GM18526 (cell line): ENCODE measurements around the gene NACC1.

Experiments
- POLR2A ChIP-seq: IDR thresholded peaks from 3 replicates; pipeline ENCODE4 v1.6.1; 2011; ENCODE audit not compliant: insufficient read length; ENCODE audit errors: extremely low read depth

The NACC1 gene

GRCh38 chr19:13082192-13083007 is 35.7 kb upstream of the NACC1 start:
- no peak for TF ChIP-seq POLR2A

- TF ChIP-seq POLR2A: no peak
Measured at GRCh38 chr19:13083008-13083404, 35.1 kb upstream of the NACC1 start.

- TF ChIP-seq POLR2A: no peak
Measured at GRCh38 chr19:13083627-13084026, 34.4 kb upstream of the NACC1 start.

GRCh38 chr19:13085666-13086065 is 32.4 kb upstream of the NACC1 start:
- no peak for TF ChIP-seq POLR2A

- TF ChIP-seq POLR2A: no peak
Measured at GRCh38 chr19:13086341-13086740, 31.7 kb upstream of the NACC1 start.

- no peak for TF ChIP-seq POLR2A
Measured at GRCh38 chr19:13087295-13087694, 30.8 kb upstream of the NACC1 start.

- no peak for TF ChIP-seq POLR2A
Measured at GRCh38 chr19:13087795-13088537, 30.1 kb upstream of the NACC1 start.

GRCh38 chr19:13089139-13089856 is 28.8 kb upstream of the NACC1 start:
- TF ChIP-seq POLR2A: no peak

- TF ChIP-seq POLR2A: no peak
Measured at GRCh38 chr19:13089857-13090507, 28.1 kb upstream of the NACC1 start.

- TF ChIP-seq POLR2A: no peak
Measured at GRCh38 chr19:13090511-13091231, 27.4 kb upstream of the NACC1 start.

GRCh38 chr19:13091400-13092157 is 26.5 kb upstream of the NACC1 start:
- TF ChIP-seq POLR2A: no peak

- no peak for TF ChIP-seq POLR2A
Measured at GRCh38 chr19:13092158-13092543, 25.9 kb upstream of the NACC1 start.

GRCh38 chr19:13092606-13093235 is 25.3 kb upstream of the NACC1 start:
- TF ChIP-seq POLR2A: no peak
